MM.1S (cell line): ENCODE data around the gene DENND5B.

Experiments used
- CTCF ChIP-seq: fragments of 300-600 bp; sonication (generic); IDR thresholded peaks from 2 replicates; pipeline ENCODE4 v1.5.1; 2016; ENCODE audit warnings: antibody characterized with exemption, low read length, mixed read lengths
- EZH2 ChIP-seq: fragments of 300-600 bp; sonication (generic); optimal IDR thresholded peaks from 2 replicates; pipeline ENCODE3; 2017; ENCODE audit warnings: low read depth, mild to moderate bottlenecking, antibody characterized with exemption, low read length, mixed read lengths
- EZH2phosphoT487 ChIP-seq: fragments of 300-600 bp; sonication (generic); IDR thresholded peaks from 2 replicates; pipeline ENCODE4 v1.6.1; 2018; ENCODE audit warnings: antibody characterized with exemption, low read length

DNA sequence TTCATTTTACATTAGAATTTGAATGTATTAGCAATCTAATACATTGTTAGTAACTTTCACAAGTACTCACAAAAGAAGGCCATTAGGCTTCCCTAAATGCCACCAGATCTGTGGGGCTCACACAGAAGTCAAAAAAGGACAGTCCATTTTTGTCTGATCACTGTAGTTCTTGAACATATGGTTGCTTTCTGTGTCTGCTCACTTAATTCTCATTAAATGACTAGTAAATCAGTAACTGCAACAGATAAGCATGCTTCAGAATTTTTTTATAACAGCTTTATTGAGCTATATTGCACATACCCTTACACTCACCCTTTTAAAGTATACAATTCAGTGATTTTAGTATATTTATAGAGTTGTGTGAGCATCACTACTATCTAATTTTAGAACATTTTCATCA is 71.4 kb downstream of the DENND5B start:
- TF ChIP-seq CTCF (no peak), EZH2 (no peak), EZH2phosphoT487 (no peak)
